ENCODE measurements around the gene SDSL. TPM values are rescaled to one million over a fixed set of nuclear protein-coding genes. Genes with fewer than 3 reads are reported as not detected.

SDSL gene
- total RNA-seq, 2 experiments from 2014 or later: 0.47 to 0.50 TPM

GRCh38 chr12:113414519-113415038 lies 7.6 kb upstream of the SDSL start:
- no peak for ATAC-seq (ENCODE audit: poor library complexity)
- intact Hi-C loops (cut with DNase I, micrococcal nuclease): no loop called here

GRCh38 chr12:113416091-113416754 lies 6.0 kb upstream of the SDSL start:
- H3K4me1 Mint-ChIP-seq (ENCODE audit: low read depth): no peaks in the 10 kb centered on the region
- POLR2A ChIA-PET: interaction anchor here (0.7 kb wide), 1 partner anchor 1717 kb away, joined by 6 read pairs; no protein-coding TSS in a partner anchor
- H3K27me3 ChIP-seq (ENCODE audit: control insufficient read depth in 1 of 2, insufficient read depth in 2 of 2, low read length in 2 of 2): no peaks in the 10 kb centered on the region
- DNase-seq (peak in 3 of 14 experiments; percentile 4 to 73 (median 60)), ATAC-seq (ENCODE audit: poor library complexity) (no peak)
- no peak for TF ChIP-seq CTCF (IDR thresholded peaks at IDR 0.05)
- peaks cover under 1% of the 10 kb centered on the region for H3K27me3 Mint-ChIP-seq
- no peak overlapping the region for H3K4me3 ChIP-seq (ENCODE audit: low read length)
- H3K9me3 Mint-ChIP-seq: no peaks in the 10 kb centered on the region
- no peak overlapping the region for H3K4me3 Mint-ChIP-seq
- CTCF ChIA-PET: no interaction called here
- no peak overlapping the region for H3K27ac Mint-ChIP-seq
- H3K9me3 ChIP-seq (ENCODE audit: control insufficient read depth in 1 of 2, insufficient read depth in 1 of 2, low read length in 2 of 2): no peaks in the 10 kb centered on the region
- H3K27ac ChIP-seq (ENCODE audit: low read depth in 1 of 2, low read length in 2 of 2): no peak overlapping the region
- H3K36me3 ChIP-seq (ENCODE audit: insufficient read depth, low read length): no peaks in the 10 kb centered on the region
- no peaks in the 10 kb centered on the region for H3K36me3 Mint-ChIP-seq (ENCODE audit: low read depth)
- no peaks in the 10 kb centered on the region for H3K4me1 ChIP-seq (ENCODE audit: insufficient read depth, low read length)
- intact Hi-C loops (cut with DNase I, micrococcal nuclease): no loop called here

More at GRCh38 chr12:113414519-113415038, 7.6 kb upstream of the SDSL start:
- ChIA-PET CTCF (no interaction called here), POLR2A (no interaction called here)
- Histone ChIP-seq H3K9me3 (ENCODE audit: control insufficient read depth in 1 of 2, insufficient read depth in 1 of 2, low read length in 2 of 2) (no peaks in the 10 kb centered on the region), H3K36me3 (ENCODE audit: insufficient read depth, low read length) (no peaks in the 10 kb centered on the region), H3K4me1 (ENCODE audit: insufficient read depth, low read length) (no peaks in the 10 kb centered on the region), H3K4me3 (ENCODE audit: low read length) (no peak overlapping the region), H3K27me3 (ENCODE audit: control insufficient read depth in 1 of 2, insufficient read depth in 2 of 2, low read length in 2 of 2) (no peaks in the 10 kb centered on the region), H3K27ac (ENCODE audit: low read depth in 1 of 2, low read length in 2 of 2) (no peak overlapping the region)
- Mint-ChIP-seq H3K4me1 (ENCODE audit: low read depth) (no peaks in the 10 kb centered on the region), H3K27ac (no peak overlapping the region), H3K36me3 (ENCODE audit: low read depth) (no peaks in the 10 kb centered on the region), H3K27me3 (peaks cover 10% of the 10 kb centered on the region), H3K4me3 (no peak overlapping the region), H3K9me3 (no peaks in the 10 kb centered on the region)
- no peak for TF ChIP-seq CTCF (IDR thresholded peaks at IDR 0.05)
- no peak for DNase-seq

GRCh38 chr12:113418213-113418879 lies 3.8 kb upstream of the SDSL start:
- CTCF ChIA-PET: no interaction called here
- Histone ChIP-seq H3K27ac (ENCODE audit: low read depth in 1 of 2, low read length in 2 of 2) (no peak overlapping the region), H3K4me1 (ENCODE audit: insufficient read depth, low read length) (peaks cover 3% of the 10 kb centered on the region), H3K36me3 (ENCODE audit: insufficient read depth, low read length) (no peaks in the 10 kb centered on the region), H3K4me3 (ENCODE audit: low read length) (no peak overlapping the region), H3K9me3 (ENCODE audit: control insufficient read depth in 1 of 2, insufficient read depth in 1 of 2, low read length in 2 of 2) (no peaks in the 10 kb centered on the region), H3K27me3 (ENCODE audit: control insufficient read depth in 1 of 2, insufficient read depth in 2 of 2, low read length in 2 of 2) (no peaks in the 10 kb centered on the region)
- Mint-ChIP-seq H3K4me1 (ENCODE audit: low read depth) (peaks cover 14% of the 10 kb centered on the region), H3K36me3 (ENCODE audit: low read depth) (no peaks in the 10 kb centered on the region), H3K4me3 (no peak overlapping the region), H3K27me3 (no peaks in the 10 kb centered on the region), H3K27ac (no peak overlapping the region), H3K9me3 (no peaks in the 10 kb centered on the region)
- peak in 2 of 14 experiments; percentile 21 to 30 for DNase-seq
- no peak for ATAC-seq (ENCODE audit: poor library complexity)
- intact Hi-C loops (cut with DNase I, micrococcal nuclease): no loop called here
- POLR2A ChIA-PET: no interaction called here
- no peak for TF ChIP-seq CTCF (IDR thresholded peaks at IDR 0.05)
